ENCODE results near the gene CRB2.
A peak's percentile ranks its signal among the peaks of the same experiment; 100 is the strongest.

The CRB2 gene

GRCh38 chr9:123316053-123316718 lies 39.8 kb upstream of the CRB2 start:
- H3K27ac ChIP-seq: no peak overlapping the region
- no peak for TF ChIP-seq ZFX (IDR thresholded peaks at IDR 0.05)
- TF ChIP-seq, protein P1, sequence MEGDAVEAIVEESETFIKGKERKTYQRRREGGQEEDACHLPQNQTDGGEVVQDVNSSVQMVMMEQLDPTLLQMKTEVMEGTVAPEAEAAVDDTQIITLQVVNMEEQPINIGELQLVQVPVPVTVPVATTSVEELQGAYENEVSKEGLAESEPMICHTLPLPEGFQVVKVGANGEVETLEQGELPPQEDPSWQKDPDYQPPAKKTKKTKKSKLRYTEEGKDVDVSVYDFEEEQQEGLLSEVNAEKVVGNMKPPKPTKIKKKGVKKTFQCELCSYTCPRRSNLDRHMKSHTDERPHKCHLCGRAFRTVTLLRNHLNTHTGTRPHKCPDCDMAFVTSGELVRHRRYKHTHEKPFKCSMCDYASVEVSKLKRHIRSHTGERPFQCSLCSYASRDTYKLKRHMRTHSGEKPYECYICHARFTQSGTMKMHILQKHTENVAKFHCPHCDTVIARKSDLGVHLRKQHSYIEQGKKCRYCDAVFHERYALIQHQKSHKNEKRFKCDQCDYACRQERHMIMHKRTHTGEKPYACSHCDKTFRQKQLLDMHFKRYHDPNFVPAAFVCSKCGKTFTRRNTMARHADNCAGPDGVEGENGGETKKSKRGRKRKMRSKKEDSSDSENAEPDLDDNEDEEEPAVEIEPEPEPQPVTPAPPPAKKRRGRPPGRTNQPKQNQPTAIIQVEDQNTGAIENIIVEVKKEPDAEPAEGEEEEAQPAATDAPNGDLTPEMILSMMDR (conservative IDR thresholded peaks at IDR 0.05): no peak

DNA sequence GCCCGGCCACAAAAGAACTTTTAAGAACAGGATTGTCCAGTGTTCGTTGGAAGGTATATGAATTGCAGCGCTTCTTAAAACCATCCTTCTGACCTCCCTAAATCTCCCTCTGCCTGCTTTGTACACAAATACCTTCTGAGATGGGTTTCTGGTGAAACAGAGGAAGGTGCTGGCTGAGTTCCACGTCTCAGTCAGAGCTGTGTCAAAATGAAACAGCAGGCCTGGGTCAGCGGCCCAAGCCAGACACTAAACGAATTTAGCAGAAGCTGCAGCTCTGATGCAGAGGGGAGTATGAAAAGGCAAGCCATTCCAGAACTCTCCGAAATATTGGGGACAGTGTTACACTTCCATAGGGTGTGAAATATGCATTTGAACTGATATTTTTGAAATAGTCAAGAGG lies 37.8 kb upstream of the CRB2 start:
- H3K27ac ChIP-seq: peak overlapping the region; percentile 58
- no peak for TF ChIP-seq ZFX (IDR thresholded peaks at IDR 0.05)
- TF ChIP-seq, protein P1 (conservative IDR thresholded peaks at IDR 0.05): no peak

DNA sequence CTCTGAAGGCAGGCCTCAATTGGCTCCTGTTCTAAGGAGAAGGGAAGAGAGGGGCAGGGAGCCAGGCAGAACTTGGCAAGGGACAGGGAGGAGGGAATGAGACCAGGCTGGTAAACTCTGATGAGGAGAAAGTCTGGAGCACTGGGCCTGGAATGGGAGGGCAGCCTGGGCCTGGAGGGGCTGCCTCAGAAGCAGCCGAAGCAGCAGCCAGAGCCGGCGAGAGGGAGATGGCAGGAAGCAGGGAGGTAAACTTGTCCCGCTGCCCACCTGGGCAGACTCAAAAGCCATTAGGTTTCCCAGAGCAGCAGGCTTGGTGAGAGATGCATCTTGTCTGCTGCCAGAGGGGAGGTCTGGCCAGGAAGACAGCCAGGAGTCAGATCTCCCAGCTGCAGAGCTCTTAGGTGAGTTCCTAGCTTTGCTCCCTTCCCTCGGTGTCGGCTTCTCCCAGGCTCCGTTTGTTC lies 37.0 kb upstream of the CRB2 start:
- H3K27ac ChIP-seq: peak overlapping the region; percentile 58
- TF ChIP-seq ZFX (IDR thresholded peaks at IDR 0.05): no peak
- TF ChIP-seq, protein P1 (conservative IDR thresholded peaks at IDR 0.05): no peak

DNA sequence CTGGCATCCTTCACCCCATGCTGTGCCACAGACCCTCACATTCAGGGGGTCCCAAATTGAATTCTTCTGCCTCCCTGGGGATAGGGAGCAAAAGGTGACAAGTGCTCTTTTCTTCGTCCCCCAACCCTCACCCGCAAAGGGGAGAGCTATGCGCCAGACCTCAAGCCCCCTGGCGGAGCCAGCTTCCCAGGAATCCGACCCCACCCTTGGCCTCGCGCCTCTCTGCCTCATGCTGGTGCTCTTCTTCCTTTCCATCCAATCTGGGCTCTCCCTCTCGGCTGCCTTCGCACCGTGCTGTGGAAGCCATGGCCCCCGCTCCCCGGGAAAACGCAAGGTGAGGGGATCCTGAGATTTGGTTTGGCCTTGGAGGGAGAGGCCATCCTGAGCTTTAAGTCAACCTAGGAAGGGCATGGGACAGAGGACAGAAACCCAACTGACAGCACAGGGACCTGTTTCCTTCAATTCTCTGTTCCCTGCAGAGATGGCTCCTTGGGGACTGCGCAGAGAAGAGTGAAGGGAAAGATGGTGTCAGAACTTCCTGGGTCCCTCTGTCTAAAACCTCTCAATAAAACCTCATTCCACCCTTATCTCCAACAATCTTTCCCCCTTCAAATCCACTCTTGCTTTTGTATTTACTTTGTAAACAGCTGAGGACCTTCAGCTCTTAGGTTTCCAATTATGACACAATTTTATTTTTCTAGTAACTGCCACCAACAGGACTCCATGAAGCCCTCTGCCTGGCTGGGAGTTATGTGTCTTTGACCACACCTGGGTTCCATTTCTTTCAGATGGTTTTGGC lies 36.3 kb upstream of the CRB2 start:
- TF ChIP-seq ZFX (IDR thresholded peaks at IDR 0.05): no peak
- TF ChIP-seq, protein P1 (conservative IDR thresholded peaks at IDR 0.05): no peak
- H3K27ac ChIP-seq: peak overlapping the region; percentile 58

- H3K27ac ChIP-seq: peak overlapping the region; percentile 58
- TF ChIP-seq ZFX (IDR thresholded peaks at IDR 0.05): no peak
- TF ChIP-seq, protein P1 (conservative IDR thresholded peaks at IDR 0.05): no peak
These were observed 35.2 kb upstream of the CRB2 start for GRCh38 chr9:123320814-123321213.

GRCh38 chr9:123321616-123322272 lies 34.3 kb upstream of the CRB2 start:
- TF ChIP-seq ZFX (IDR thresholded peaks at IDR 0.05): no peak
- TF ChIP-seq, protein P1 (conservative IDR thresholded peaks at IDR 0.05): no peak
- H3K27ac ChIP-seq: no peak overlapping the region

Measured in C4-2B (cell line).